GM19035 (cell line): ENCODE data around the gene SV2C.
"Not testable (repeated sequence)": the region's sequence is repeated elsewhere in the genome, so short reads cannot be mapped to it uniquely, and the experiment has no call there.

Experiments used
- ATAC-seq: cut with Tn5 transposase; IDR thresholded peaks from one replicate; pipeline ENCODE4 v1.9.1; 2021; ENCODE audit not compliant: unreplicated experiment

Gene SV2C

GRCh38 chr5:76197726-76198125 lies 114.5 kb downstream of the SV2C start:
- no peak for ATAC-seq

- ATAC-seq, result no peak
Observed at GRCh38 chr5:76199336-76200318, 116.4 kb downstream of the SV2C start.

- ATAC-seq, result no peak
Observed at GRCh38 chr5:76202182-76202581, 119.0 kb downstream of the SV2C start.

GRCh38 chr5:76204191-76204590 lies 121.0 kb downstream of the SV2C start:
- no peak for ATAC-seq

- no peak for ATAC-seq
Observed at GRCh38 chr5:76204713-76205112, 121.5 kb downstream of the SV2C start.

GRCh38 chr5:76207120-76207519 lies 123.9 kb downstream of the SV2C start:
- no peak for ATAC-seq

GRCh38 chr5:76209297-76209696 lies 126.1 kb downstream of the SV2C start:
- ATAC-seq, result no peak

GRCh38 chr5:76210946-76211345 lies 127.8 kb downstream of the SV2C start:
- ATAC-seq, result no peak

GRCh38 chr5:76213858-76214257 lies 130.7 kb downstream of the SV2C start:
- no peak for ATAC-seq

GRCh38 chr5:76216748-76217147 lies 133.6 kb downstream of the SV2C start:
- no peak for ATAC-seq

- ATAC-seq, result no peak
Observed at GRCh38 chr5:76219636-76220035, 136.5 kb downstream of the SV2C start.

- no peak for ATAC-seq
Observed at GRCh38 chr5:76221311-76221710, 138.1 kb downstream of the SV2C start.

GRCh38 chr5:76222318-76222717 lies 139.1 kb downstream of the SV2C start:
- ATAC-seq, result no peak

GRCh38 chr5:76223696-76224095 lies 140.5 kb downstream of the SV2C start:
- no peak for ATAC-seq

- ATAC-seq, result no peak
Observed at GRCh38 chr5:76224898-76225297, 141.7 kb downstream of the SV2C start.

- no peak for ATAC-seq
Observed at GRCh38 chr5:76225336-76225735, 142.2 kb downstream of the SV2C start.

GRCh38 chr5:76229900-76230299 lies 146.7 kb downstream of the SV2C start:
- ATAC-seq, result no peak

- ATAC-seq, result no peak
Observed at GRCh38 chr5:76230711-76231285, 147.6 kb downstream of the SV2C start.

- ATAC-seq, result no peak
Observed at GRCh38 chr5:76234665-76235064, 151.5 kb downstream of the SV2C start.

- no peak for ATAC-seq
Observed at GRCh38 chr5:76236684-76237083, 153.5 kb downstream of the SV2C start.

- ATAC-seq, result no peak
Observed at GRCh38 chr5:76240336-76240735, 157.2 kb downstream of the SV2C start.

- ATAC-seq, result not testable (repeated sequence)
Observed at GRCh38 chr5:76242155-76242554, 159.0 kb downstream of the SV2C start.
